ENCODE data around the gene GPBP1L1. TPM values are rescaled to one million over a fixed set of nuclear protein-coding genes. Genes with fewer than 3 reads are reported as not detected.
"Not testable (repeated sequence)": the region's sequence is repeated elsewhere in the genome, so short reads cannot be mapped to it uniquely, and the experiment has no call there.

GPBP1L1 gene
- polyA plus RNA-seq, 1 experiment, result 63.0 TPM

DNA sequence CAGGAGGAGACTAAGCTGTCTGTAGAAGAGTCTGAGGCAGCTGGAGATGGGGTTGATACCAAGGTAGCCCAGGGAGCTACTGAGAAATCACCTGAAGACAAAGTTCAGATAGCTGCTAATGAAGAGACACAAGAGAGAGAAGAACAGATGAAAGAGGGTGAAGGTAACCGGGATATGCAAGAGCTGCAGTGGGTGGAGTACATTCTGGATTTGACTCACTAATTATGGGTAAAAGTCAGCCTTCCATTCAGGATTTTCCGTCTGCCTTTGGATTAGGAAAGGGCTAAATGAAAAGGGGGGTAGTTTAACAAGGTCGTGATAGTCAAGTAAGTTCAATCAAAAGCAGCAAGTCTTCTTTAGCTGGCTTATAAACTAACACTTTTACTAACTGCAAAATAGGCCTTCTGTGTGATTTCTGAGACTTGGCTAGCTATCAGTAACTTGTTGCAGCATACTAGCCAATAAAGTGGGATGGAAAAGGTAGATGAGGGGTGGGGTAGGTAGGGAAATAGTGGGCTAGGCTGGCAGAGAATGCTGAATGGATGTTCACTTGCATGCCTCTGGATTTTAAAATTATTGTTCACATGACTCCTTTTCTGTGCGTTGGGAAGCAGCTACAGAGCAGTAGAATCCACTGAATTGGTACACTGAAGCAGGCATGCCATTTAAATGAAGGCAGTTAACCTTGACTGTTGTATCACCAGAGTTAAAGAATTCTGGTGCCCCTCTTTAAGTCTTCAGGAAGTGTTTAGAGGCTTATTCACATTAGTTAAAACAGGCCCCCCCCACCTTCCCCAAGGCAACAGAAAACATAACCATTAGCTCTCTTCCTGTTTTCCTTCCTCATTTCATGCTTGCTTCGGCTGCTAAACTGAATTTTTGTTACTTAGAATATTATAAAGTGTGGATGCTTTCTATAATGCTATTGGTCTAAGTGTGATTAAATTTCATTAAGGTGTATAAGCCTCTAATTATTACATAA, 77.9 kb downstream of the GPBP1L1 start:
- no peak for DNase-seq (ENCODE audit: low read depth, low spot score)
- no peak overlapping the region for H3K4me3 ChIP-seq (ENCODE audit: low read depth, low read length)
- H3K27ac ChIP-seq (ENCODE audit: low read depth, low read length), result no peak overlapping the region
- no peak for TF ChIP-seq CTCF (IDR thresholded peaks at IDR 0.05; ENCODE audit: low read depth, low read length)
- H3K9me3 ChIP-seq (ENCODE audit: control insufficient read depth, insufficient read depth, low read length), result no peaks in the 10 kb centered on the region
- ChIA-PET CTCF (interaction anchor here (0.6 kb wide), 1 partner anchor 21 kb away, joined by 8 read pairs; no protein-coding TSS in a partner anchor), POLR2A (no interaction called here)
- no peaks in the 10 kb centered on the region for H3K27me3 ChIP-seq (ENCODE audit: control insufficient read depth, insufficient read depth, low read length)

DNA sequence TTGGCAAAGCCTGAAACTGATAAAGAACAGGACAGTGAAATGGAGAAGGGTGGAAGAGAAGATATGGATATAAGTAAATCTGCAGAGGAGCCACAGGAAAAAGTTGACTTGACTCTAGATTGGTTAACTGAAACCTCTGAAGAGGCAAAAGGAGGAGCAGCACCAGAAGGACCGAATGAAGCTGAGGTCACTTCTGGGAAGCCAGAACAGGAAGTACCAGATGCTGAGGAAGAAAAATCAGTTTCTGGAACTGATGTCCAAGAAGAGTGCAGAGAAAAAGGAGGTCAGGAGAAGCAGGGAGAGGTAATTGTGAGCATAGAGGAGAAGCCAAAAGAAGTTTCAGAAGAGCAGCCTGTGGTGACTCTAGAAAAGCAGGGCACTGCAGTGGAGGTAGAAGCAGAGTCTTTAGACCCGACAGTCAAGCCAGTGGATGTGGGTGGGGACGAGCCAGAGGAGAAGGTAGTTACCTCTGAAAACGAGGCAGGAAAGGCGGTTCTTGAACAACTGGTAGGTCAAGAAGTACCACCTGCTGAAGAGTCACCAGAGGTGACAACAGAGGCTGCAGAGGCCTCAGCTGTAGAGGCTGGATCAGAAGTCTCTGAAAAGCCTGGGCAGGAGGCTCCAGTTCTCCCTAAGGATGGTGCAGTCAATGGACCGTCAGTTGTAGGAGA, 78.8 kb downstream of the GPBP1L1 start:
- H3K27me3 ChIP-seq (ENCODE audit: control insufficient read depth, insufficient read depth, low read length), result no peaks in the 10 kb centered on the region
- no peak overlapping the region for H3K27ac ChIP-seq (ENCODE audit: low read depth, low read length)
- no peak for TF ChIP-seq CTCF (IDR thresholded peaks at IDR 0.05; ENCODE audit: low read depth, low read length)
- ChIA-PET POLR2A (no interaction called here), CTCF (no interaction called here)
- no peaks in the 10 kb centered on the region for H3K9me3 ChIP-seq (ENCODE audit: control insufficient read depth, insufficient read depth, low read length)
- no peak overlapping the region for H3K4me3 ChIP-seq (ENCODE audit: low read depth, low read length)
- DNase-seq (ENCODE audit: low read depth, low spot score), result no peak

- POLR2A ChIA-PET, result no interaction called here
- no peaks in the 10 kb centered on the region for H3K9me3 ChIP-seq (ENCODE audit: control insufficient read depth, insufficient read depth, low read length)
- no peak for TF ChIP-seq CTCF (IDR thresholded peaks at IDR 0.05; ENCODE audit: low read depth, low read length)
- no peak for DNase-seq (ENCODE audit: low read depth, low spot score)
- H3K27me3 ChIP-seq (ENCODE audit: control insufficient read depth, insufficient read depth, low read length), result no peaks in the 10 kb centered on the region
- no peak overlapping the region for H3K4me3 ChIP-seq (ENCODE audit: low read depth, low read length)
- H3K27ac ChIP-seq (ENCODE audit: low read depth, low read length), result no peak overlapping the region
- CTCF ChIA-PET, result no interaction called here
Measured at GRCh38 chr1:45604239-45604638, 82.1 kb downstream of the GPBP1L1 start.

DNA sequence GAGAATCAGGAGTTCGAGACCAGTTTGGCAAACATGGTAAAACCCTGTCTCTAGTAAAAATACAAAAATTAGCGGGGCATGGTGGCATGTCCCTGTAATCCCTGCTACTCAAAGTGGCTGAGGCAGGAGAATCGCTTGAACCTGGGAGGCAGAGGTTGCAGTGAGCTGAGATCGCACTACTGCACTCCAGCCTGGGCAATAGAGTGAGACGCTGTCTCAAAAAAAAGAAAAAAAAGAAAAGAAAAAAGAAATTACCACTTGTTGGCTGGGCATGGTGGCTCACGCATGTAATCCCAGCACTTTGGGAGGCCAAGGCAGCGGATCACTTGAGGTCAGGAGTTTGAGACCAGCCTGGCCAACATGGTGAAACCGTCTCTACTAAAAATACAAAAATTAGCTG, 89.6 kb downstream of the GPBP1L1 start:
- POLR2A ChIA-PET; H3K27ac ChIP-seq (ENCODE audit: low read depth, low read length); H3K9me3 ChIP-seq (ENCODE audit: control insufficient read depth, insufficient read depth, low read length); CTCF ChIA-PET; DNase-seq (ENCODE audit: low read depth, low spot score); H3K4me3 ChIP-seq (ENCODE audit: low read depth, low read length); H3K27me3 ChIP-seq (ENCODE audit: control insufficient read depth, insufficient read depth, low read length): not testable (repeated sequence)

DNA sequence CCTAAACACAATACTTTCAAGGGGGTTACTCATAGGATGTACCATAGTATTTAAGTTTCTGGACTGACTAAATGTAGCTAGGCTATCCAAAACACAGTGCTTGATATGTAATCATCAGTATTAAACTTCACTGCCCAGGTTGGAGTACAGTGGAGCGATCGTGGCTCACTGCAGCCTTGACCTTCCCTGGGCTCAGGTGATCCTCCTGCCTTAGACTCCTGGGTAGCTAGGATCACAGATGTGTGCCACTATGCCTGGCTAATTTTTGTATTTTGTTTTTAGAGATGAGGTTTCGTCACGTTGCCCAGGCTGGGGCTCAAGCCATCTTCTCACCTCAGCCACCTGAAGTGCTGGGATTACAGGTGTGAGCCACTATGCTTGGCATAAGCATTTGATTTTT, 91.9 kb downstream of the GPBP1L1 start:
- Histone ChIP-seq H3K9me3 (ENCODE audit: control insufficient read depth, insufficient read depth, low read length) (no peaks in the 10 kb centered on the region), H3K27me3 (ENCODE audit: control insufficient read depth, insufficient read depth, low read length) (no peaks in the 10 kb centered on the region), H3K27ac (ENCODE audit: low read depth, low read length) (no peak overlapping the region), H3K4me3 (ENCODE audit: low read depth, low read length) (no peak overlapping the region)
- ChIA-PET POLR2A (interaction anchor here (0.6 kb wide), 1 partner anchor 9 kb away, joined by 5 read pairs; no protein-coding TSS in a partner anchor), CTCF (no interaction called here)
- no peak for DNase-seq (ENCODE audit: low read depth, low spot score)
- TF ChIP-seq CTCF (IDR thresholded peaks at IDR 0.05; ENCODE audit: low read depth, low read length), result no peak
